HepG2 (cell line): ENCODE data around the gene DDO. TPM values are rescaled to one million over a fixed set of nuclear protein-coding genes. Genes with fewer than 3 reads are reported as not detected.

Source experiments
- BCL6 ChIP-seq: IDR thresholded peaks from 2 replicates; pipeline ENCODE4 v1.6.1; 2016; ENCODE audit warnings: missing genetic modification reagents, missing compliant biosample characterization
- ISL2 ChIP-seq: sonication (generic); formaldehyde crosslinking; IDR thresholded peaks from 2 replicates; pipeline ENCODE4 v1.5.0; 2020; ENCODE audit warnings: missing genetic modification reagents
- MAX ChIP-seq: IDR thresholded peaks from 2 replicates; pipeline ENCODE4 v1.6.1; 2012; ENCODE audit warnings: inconsistent platforms
- ZNF142 ChIP-seq: sonication (generic); formaldehyde crosslinking; IDR thresholded peaks from 2 replicates; pipeline ENCODE4 v1.4.0; 2020; ENCODE audit warnings: missing genetic modification reagents
- ZNF253 ChIP-seq: sonication (generic); formaldehyde crosslinking; IDR thresholded peaks from 2 replicates; pipeline ENCODE4 v1.8.0; 2022; ENCODE audit warnings: mild to moderate bottlenecking, missing genetic modification reagents, borderline replicate concordance
- ZNF546 ChIP-seq: sonication (generic); formaldehyde crosslinking; conservative IDR thresholded peaks from 2 replicates; pipeline ENCODE4 v1.8.1; 2023; ENCODE audit warnings: mild to moderate bottlenecking, missing genetic modification reagents
- ZNF616 ChIP-seq: sonication (generic); formaldehyde crosslinking; IDR thresholded peaks from 2 replicates; pipeline ENCODE4 v1.5.0; 2020; ENCODE audit warnings: low read depth, mild to moderate bottlenecking, missing genetic modification reagents
- ZNF770 ChIP-seq: sonication (generic); formaldehyde crosslinking; IDR thresholded peaks from 2 replicates; pipeline ENCODE4 v1.5.0; 2020; ENCODE audit warnings: mild to moderate bottlenecking, missing genetic modification reagents
- polyA plus RNA-seq, 8 experiments: library from polyadenylated mRNA; depleted of rRNA in 3 of 8; stranded (reverse) in 7 of 8; unstranded in 1 of 8; fragments of >200 nt; fragmentation: Illumina TruSeq in 4 of 8; extraction: Trizol in 4 of 8; gene quantifications; 2 replicates each; pipeline versions ENCODE4 v1.2.1 to v1.2.3, GENCODE V29; 2011 to 2016; ENCODE audit warnings: low read depth in 4 of 8, missing spikeins in 1 of 8, mixed read lengths in 1 of 8; ENCODE audit not compliant: insufficient read depth in 1 of 8
- total RNA-seq, 5 experiments: library from RNA; depleted of rRNA; stranded (reverse); fragments of >200 nt; fragmentation: Illumina TruSeq; extraction: Trizol; gene quantifications; 2 replicates each; pipeline ENCODE4 v1.2.3, GENCODE V29; 2016; ENCODE audit warnings: low read depth in 1 of 5
- TF ChIP-seq, protein P1 (sequence below): sonication (generic); formaldehyde crosslinking; IDR thresholded peaks from 2 replicates; pipeline ENCODE4 v1.5.1; 2020; ENCODE audit warnings: mild to moderate bottlenecking, missing genetic modification reagents, moderate library complexity

Gene DDO
- total and polyA plus RNA-seq, 2 of the 13 experiments (the other 11 are each of a cell fraction or from before 2014, with no cell fraction given): 6.1 to 10.3 TPM

DNA sequence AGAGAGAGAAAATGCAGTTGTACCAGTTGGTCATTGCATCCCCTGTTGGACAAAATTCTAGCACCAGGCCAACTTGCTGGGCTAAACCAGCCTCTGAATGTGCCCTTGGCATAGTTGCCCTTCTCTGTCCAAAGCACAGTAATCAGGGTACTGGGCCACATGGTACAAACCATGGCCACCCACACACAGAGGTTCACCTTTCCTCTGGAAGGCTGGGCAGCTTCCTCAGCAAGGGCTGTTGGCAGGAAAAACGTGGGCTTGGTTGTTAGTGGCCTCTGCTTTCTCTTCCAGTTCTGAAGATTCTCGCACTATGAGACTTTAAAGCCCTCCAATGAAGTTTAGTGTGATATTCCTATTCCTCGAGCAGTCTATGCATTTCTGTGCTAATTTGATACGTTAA is 706 bp downstream of the DDO start (continued):
- TF ChIP-seq, protein P1, sequence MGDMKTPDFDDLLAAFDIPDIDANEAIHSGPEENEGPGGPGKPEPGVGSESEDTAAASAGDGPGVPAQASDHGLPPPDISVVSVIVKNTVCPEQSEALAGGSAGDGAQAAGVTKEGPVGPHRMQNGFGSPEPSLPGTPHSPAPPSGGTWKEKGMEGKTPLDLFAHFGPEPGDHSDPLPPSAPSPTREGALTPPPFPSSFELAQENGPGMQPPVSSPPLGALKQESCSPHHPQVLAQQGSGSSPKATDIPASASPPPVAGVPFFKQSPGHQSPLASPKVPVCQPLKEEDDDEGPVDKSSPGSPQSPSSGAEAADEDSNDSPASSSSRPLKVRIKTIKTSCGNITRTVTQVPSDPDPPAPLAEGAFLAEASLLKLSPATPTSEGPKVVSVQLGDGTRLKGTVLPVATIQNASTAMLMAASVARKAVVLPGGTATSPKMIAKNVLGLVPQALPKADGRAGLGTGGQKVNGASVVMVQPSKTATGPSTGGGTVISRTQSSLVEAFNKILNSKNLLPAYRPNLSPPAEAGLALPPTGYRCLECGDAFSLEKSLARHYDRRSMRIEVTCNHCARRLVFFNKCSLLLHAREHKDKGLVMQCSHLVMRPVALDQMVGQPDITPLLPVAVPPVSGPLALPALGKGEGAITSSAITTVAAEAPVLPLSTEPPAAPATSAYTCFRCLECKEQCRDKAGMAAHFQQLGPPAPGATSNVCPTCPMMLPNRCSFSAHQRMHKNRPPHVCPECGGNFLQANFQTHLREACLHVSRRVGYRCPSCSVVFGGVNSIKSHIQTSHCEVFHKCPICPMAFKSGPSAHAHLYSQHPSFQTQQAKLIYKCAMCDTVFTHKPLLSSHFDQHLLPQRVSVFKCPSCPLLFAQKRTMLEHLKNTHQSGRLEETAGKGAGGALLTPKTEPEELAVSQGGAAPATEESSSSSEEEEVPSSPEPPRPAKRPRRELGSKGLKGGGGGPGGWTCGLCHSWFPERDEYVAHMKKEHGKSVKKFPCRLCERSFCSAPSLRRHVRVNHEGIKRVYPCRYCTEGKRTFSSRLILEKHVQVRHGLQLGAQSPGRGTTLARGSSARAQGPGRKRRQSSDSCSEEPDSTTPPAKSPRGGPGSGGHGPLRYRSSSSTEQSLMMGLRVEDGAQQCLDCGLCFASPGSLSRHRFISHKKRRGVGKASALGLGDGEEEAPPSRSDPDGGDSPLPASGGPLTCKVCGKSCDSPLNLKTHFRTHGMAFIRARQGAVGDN (CRISPR knock-in tag): no peak
- TF ChIP-seq ZNF616 (CRISPR knock-in tag) (no peak), ZNF142 (CRISPR knock-in tag) (no peak), ZNF546 (CRISPR knock-in tag) (no peak), ISL2 (no peak), MAX (peak; percentile 13; the same call in 1 of the 2 replicates), ZNF770 (CRISPR knock-in tag) (no peak), ZNF253 (CRISPR knock-in tag) (no peak), BCL6 (CRISPR knock-in tag) (0 out of 2 replicates have a peak, but pooled peaks have one; percentile 1)
